Kidney tubule cell (primary cell): ENCODE measurements around the gene AK8.
"Not testable (repeated sequence)": the region's sequence is repeated elsewhere in the genome, so short reads cannot be mapped to it uniquely, and the experiment has no call there.

Experiments used
- DNase-seq: peaks from one replicate; pipeline ENCODE4 v3.0.0-alpha.2; 2018; ENCODE audit warnings: low spot score

AK8 gene

DNA sequence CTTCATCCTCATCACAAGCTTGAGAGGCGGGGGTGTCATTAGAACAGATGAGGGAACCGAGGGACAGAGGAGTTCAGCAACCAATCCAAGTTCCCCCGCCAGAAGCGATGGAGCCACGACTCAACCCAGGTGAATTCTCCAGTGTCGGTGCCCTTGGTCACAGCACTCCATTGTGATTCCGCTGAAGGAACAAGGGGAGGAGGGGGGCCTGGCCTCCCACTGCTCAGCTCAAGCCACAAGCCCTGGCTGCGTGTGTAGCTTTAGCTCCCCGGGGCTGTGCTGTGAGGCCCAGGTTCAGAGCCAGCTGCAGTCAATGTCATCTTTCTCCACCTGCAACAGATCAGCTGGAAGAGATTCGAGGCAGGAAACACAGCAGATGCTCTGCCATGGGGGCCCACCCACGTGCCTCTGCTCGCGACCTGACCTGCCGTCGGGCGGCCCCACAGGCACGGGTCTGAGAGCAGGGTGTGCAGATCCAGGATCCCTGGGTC, 135.2 kb downstream of the AK8 start:
- no peak for DNase-seq

DNA sequence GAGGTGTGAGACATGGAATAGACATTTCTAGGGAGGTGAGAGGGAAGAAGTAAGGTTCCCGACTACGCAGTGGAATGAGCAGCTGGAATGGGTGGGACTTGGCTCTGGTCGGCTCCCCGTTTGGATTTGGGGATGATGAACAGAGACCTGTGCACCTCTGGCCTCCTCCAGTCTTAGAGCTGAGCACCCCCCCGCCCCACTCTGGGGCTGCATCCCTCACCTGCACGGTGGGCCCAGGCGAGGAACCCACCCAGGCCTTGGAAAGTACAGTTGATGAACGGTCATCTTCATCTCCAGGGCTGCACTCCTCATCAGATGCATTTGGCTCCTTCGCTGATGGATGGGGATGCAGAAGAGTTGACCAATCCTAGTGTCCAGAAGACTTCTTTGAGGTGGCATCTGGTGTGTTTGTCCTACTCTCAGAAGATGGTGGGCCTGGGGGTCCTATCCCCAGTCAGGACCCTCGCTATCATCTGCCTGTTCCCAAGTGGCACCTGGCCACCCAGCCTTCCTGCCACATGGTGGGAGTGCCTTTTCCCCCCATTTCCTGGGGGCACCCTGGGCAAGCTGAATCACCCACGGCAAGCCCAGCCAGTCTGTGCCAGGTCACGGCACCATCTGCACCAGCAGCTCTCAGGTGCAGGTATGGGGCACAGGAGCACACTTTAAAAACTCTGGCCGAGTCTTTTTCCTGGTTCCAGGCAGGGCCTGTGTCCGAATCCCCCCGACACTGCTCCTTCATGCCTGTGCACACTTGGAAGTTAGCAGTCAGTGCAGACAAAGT, 137.4 kb downstream of the AK8 start:
- no peak for DNase-seq

DNA sequence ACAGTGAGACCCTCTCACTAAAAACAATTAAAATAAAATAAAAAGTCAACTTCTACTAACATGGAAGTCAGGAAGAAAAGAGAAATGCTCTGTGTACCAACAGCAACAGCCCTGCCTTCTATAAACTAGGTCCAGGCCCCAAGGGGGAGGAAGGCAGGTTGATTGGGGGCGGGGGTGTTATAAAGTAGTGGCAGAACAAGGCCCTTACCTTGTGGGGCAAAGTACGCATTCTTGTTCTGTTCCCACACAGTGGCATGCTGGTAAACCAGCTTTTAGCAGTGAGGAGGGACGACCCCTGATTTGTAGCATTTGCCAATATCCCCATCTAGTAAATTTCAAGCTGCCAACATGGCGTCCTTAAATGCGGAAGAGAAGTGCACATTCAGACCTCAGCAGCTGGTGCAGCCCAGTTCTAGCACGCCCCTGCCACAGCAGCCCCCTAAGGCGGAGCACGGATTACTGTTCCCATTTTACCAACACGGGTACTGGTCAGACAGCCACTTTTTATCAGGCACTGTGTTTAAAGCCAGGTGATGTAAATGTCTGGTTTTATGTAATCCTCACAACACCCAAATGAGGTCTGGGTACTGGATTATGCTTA, 138.3 kb downstream of the AK8 start:
- DNase-seq = no peak

DNA sequence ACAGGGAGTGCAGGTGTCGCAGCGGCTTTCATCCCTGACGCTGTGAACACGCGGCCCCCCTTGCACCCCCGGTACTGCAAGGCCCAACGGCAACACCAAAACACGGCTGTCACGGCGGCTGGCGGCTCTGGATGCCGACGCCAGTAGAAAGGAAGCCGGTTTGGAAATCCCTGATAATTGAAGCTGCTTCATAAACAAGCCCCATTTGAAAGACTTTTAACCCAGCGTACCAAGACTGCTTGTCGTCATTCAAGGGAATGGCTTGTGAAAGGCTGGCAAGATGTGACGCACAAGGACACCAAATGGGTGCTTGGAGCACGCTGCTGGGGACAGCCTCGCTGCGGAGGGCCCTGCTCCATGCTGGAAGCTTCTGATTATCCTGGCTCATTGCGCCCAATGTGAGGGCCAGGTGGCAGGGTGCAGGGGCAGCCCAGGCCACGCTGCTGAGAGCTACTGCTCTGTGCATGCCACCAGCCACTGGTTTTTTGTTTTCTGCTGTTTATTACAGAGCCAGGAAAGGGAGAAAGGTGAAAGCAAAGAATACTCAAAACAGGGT, 144.7 kb downstream of the AK8 start:
- DNase-seq = no peak

DNA sequence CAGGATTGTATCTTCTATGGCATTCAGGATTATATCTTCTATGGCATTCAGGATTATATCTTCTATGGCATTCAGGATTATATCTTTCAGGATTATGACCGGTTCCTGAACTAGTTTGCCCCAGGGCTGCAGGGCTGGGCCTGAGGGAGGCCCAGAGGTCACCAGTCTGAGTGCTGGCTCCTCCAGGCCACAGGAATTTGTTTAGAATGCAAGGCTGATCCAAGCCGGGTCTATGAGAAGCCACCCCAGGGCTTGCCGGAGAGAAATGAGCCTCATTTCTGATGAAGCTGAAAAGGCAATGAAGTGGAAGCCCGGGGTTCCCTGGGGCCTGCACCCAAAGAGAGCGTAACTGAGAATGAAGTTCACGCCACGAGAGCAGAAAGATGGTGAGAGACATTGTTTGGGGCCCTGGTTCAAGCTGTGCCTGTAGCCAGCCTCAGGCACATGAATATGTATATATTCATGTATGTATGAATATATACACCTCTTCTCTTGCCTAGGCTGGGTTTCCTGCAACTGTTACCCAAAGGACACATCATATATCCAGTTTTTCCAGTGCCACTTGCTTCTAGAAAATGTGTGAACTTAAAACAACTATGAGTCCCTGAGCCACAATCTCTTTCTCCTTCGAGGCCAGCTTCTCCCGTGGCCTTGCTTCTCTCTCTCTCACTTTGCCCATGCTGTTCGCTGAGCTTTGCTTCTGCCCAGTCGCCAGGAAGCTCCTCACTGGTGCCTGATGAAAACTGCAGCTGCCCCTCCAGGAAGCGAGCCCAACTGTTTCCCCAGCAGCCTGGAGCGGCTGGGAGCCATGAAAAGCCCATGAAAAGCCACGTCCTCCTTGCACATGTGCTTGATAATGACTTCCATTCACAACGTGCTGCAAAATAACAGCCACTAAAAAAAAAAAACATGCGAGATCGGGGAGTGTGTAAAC, 145.5 kb downstream of the AK8 start:
- DNase-seq = no peak

DNA sequence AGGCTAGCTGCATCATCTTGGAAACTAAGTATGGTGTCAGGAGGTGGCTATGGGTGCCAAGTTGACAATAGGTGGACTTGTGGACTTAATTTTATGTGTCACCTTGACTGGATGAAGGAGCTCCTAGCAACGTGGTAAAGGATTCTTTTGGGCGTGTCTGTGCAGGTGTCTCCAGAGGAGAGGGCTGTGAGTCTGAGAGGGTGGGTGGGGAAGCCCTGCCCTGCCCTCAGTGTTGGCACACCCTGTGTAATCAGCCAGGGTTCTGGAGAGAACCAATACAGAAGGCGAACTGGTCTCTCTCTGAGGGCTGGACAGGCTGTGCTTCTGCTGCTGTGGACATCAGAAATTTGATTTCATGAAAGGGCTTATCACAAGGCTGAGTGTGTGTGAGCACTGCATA, 146.9 kb downstream of the AK8 start:
- no peak for DNase-seq

DNA sequence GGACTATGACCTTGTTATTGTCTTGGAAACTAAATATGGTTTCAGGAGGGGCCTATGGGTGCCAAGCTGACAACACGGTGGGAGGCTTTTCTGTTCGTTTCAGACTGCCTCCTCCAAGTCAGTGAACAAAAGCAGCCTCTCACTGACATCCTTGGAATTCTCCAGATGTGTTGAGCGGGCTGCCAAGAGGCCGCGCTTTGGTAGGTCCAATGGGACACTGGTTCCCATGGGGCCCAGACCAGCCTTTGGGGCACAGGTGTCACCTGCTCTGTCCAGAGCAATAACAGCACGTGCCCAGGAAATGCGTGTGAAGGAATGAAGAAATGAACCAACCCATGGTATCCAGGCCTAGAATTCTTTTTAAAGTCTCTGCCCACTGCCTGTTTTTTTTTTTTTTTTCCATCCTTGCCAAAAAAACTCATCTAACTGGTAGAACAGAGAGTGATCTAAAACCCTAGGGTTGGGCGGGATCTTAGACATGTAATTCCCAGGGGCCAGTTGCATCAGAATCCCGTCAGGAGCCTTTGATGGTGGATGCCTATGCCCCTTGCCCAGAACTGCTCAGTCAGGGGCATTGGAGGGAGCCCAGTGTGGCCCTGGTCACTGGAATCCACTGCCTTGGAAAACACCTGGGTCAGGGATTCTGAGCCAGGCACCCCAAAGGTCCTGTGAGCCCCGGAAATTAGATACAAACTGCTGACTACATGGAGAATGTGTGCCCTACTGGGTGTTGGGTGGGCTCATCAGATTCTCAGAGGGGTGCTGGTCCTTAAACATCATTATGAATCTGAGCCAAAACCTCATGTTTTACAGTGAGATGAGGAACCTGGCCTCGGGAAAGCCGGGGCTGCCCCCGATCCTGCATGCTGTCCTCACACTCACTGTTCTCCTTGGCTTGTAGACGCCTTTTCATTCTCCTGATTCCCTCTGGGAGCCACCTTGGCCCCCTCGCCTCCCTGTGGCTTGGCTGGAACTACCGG, 147.7 kb downstream of the AK8 start:
- no peak for DNase-seq

DNA sequence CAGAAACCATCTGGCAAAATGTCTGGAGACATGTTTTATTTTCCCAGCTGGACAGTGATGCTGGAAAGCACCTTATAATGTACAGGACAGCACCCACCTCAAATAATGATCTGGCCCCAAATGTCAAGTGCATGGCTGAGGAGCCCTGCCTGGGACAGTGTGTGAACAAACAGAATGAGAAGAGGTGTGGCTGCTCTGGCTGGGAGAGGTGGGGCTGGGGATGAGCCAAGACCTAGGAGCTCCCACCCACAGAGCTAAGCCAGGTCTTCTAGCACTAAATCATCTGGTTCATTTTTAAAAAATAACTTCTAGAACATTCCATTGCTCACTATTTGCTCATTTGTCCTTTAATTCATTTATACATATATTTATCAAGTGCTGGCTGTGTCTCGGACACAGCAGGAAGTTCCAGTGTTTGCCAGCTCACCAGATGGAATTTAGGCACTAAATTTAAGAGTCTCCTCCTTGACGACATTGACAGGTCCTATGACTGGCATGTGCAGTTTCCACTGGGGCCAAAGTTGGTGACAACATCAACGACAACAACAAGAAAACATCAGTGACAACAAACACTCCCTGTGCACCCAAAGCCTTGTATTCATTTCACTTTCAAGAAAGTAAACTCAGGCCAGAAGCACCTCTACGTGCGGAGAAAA, 148.7 kb downstream of the AK8 start:
- no peak for DNase-seq

DNA sequence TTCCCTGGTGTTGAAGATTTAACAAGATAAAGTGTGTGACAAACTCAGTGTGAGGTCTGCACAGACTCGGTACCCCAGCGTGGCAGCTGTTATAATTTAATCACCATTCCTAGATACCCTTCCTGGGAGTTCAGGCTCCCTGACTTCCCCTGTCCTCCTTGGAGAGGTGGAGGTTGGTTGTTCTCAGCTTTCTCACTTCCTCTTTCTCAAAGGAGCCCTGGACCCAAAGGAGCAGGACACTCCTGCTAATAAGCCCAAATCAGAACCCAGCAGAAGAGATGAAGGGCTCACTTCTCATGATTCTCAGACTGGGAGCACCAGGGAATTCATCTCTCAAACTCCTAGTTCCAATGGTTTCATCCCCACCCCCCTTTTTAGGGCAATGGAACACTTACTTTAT, 149.6 kb downstream of the AK8 start:
- DNase-seq = no peak

DNA sequence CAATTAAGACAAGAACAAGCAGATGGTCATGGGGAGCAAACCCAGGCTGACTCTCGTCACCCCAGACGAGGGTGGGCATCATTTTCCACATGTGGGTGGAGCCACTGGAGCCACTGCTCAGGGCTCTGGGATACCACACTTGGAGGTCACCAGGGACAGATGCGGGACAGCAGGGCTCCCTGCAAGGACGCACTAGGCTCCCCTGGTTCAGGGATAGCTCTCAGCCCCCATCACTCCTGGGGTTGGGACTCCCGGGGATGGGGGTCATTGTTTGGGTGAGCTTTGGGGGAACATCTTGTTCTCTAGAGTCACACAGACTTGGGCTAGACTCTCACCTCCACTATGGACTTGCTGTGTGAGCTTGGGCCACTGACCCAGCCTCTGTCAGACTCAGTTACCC, 150.0 kb downstream of the AK8 start:
- DNase-seq = no peak

DNA sequence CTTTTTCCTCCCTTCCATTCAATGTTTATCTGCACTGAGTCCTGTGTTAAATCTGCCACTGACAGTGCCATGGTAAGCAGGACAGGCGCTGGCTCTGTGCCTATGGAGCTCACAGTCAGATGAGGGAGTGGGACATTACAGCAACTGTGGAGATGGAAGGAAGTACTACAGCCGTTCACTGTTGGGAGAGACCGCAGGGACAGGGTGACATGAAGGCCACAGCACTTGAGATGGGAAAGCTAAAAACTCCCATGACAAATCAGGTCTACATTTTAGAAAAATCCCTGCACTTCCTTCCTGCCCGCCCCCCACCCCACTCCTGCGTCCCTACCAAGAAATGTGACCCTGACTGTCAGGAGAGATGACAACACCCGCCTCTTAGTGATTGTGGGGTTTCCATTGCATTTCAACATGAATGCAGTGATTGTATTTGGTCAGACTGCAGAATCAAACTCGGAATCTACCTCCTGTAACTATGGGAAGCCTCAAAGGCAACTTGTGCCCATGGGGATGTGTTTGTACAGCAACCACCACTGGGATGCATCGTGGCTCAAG, 151.4 kb downstream of the AK8 start:
- no peak for DNase-seq

DNA sequence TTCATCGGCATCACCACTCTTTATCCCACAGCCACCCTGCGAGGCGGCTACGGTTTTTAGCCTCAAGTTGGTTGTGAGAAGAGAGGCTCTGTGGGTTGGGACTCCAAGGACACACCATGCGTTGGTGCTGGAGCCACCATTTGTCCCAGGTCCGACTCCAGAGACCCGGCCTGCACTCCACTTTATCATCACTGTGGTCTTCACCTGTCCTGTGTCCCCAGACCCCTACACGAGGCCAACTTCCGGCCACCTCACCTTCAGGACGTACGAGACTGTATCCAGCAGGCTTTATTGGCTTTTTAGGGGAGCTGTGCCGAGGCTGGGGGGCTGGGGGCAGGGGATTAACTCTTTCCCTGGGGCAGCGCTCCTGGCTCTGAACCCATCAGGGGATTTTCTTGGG, 152.8 kb downstream of the AK8 start:
- DNase-seq = no peak

DNA sequence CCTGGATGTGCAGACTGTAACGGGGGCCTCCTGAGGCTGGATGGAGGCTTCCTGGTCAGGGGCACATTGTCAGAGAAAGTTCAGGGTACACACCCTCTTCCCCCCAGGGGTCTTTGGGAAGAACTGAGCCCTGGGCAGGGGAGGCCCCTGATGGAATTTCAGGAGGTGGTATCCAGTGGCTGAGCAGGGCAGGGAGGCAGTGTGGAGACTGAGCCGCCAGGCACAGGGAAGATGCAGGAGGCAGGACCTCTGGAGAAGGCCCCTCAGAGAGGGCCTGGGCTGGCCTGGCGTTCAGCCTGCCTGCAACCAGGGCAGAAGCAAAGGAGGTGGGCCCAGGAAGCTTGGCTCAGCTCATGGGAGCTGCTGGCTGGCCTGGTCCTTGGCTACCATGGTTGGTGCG, 154.3 kb downstream of the AK8 start:
- DNase-seq = no peak

DNA sequence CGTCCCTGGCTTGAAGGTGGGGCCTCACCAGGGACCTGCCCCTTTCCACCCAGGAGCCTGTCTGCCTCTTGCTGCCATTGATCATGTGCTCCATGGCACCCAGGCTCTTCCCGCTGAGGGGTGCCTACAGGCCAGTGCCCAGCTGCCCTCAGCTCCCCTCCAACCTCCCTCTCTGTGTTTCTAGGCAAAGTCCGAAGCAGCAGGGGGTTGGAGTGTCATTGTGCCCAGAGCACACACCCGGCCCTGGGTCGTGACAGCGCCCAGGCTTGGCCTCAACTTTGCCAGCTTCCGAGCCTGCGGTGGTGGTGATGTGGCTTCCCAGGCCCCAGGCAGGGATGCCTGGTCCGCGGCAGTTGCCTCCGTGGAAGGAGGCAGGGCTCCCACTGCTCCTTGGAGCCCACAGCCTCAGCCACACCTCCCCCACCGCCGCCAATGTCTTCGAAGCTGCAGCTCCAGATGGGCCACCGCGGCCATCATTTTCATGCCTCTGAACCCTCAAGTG, 155.5 kb downstream of the AK8 start:
- no peak for DNase-seq

DNA sequence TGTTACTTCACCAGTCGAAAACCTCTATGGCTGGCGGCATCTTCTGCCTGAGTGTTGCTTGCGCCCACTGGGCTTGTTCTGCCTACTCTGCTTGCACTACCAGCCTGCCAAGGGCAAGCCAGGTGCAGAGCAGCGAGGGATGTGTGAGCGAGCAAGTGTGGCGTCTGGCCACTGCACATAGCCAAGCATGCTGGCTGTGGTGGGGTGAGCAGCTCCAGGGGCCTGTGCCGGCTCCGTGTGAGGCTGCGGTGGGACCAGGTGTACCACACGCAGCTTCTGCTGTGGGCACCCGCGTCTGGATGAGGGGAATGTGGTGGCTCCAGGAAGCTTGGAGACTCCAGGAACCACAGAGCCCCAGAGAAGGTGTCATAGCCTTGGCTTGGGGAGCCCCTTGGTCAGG, 156.4 kb downstream of the AK8 start:
- no peak for DNase-seq

DNA sequence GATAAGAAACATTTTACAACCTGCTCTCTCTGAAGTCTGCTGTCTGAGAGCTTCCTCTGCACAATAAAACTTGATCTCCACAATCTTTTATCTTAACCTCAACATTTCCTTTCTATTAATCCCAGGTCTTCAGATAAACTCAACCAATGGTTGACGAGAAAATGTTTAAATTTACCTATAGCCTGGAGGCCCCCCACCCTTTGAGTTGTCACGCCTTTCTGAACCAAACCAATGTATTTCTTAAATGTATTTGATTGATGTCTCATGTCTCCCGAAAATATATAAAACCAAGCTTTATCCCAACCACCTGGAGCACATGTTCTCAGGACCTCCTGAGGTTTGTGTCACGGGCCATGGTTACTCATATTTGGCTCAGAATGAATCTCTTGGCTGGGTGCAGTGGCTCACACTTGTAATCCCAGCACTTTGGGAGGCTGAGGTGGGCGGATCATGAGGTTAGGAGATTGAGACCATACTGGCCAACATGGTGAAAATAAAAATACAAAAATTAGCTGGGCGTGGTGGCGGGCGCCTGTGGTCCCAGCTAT, 159.6 kb downstream of the AK8 start:
- DNase-seq = not testable (repeated sequence)

DNA sequence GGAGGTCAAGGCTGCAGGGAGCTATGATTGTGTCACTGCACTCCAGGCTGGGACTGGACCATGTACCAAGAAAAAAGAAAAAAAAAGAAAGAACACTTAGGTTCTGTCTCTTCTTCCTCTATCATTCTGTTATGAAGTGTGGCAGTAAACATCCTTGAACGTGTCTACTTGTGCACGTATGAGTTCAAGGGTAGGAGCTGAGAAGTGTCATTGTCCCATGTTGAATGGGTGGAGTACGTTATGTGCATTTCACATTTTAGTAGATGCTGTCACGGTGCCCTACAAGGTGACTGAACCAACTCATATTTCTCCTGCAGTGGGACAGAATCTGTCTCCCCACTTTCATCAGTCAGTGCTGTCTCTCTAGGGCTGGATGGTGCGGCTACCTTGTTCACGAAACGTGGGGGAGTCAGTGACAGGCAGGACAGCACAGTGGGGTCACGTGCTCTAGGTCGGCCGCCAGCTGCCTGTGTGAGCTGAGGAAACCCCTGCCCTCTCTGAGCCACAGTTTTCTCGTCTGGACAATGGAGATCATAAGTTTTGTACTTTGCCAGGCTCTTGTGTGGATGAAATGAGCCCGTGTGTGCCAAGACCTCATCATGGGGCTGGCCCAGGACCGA, 160.6 kb downstream of the AK8 start:
- no peak for DNase-seq

DNA sequence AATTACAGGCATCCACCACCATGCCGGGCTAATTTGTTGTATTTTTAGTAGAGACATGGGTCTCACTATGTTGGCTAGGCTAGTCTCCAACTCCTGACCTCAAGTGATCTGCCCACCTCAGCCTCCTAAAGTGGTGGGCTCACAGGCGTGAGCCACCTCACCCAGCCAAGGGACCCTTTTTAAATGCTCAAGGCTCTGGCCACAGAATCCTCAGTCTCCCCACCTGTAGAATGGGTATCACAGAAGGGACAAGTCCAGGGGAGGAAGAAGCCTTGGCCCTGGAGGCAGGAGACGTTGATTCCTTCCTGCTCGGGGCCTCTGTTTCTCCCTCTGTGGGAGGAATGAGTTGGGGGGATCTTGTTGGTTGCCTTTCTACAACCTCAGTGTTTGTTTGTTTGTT, 162.1 kb downstream of the AK8 start:
- no peak for DNase-seq

DNA sequence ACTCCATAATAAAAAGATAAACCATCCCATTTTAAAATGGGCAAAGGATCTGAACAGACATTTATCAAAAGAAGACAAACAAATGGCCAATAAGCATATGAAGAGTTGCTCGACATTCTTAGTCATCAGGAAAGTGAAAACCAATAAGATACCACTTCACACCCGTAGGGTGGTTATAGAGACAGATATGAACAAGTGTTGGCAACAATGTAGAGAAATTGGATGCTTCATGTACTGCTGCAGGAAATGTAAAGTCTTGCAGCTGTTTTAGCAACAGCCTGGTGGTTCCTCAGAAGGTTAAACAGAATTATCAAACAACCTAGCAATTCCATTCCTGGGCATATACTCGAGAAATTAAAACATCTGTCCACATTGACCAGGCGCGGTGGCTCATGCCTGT, 165.3 kb downstream of the AK8 start:
- no peak for DNase-seq
